H1 (cell line): ENCODE results near the gene SUDS3.

Experiments
- EZH2 ChIP-seq: fragments of 200-600 bp; sonication (generic); IDR thresholded peaks from 2 replicates; pipeline ENCODE4 v1.7.1; 2012; ENCODE audit warnings: low read depth, mild to moderate bottlenecking, moderate library complexity, low read length, inconsistent platforms; ENCODE audit not compliant: severe bottlenecking
- NANOG ChIP-seq: IDR thresholded peaks from 2 replicates; pipeline ENCODE4 v1.6.1; 2011; ENCODE audit warnings: low read length, low read depth, mild to moderate bottlenecking, inconsistent platforms; ENCODE audit not compliant: insufficient read depth, poor library complexity, severe bottlenecking

- TF ChIP-seq NANOG = no peak
- no peak for TF ChIP-seq EZH2
Measured at GRCh38 chr12:118448341-118448740, 72.0 kb downstream of the SUDS3 start.
